Caco-2 (cell line): ENCODE results near the gene SNAP25. TPM values are rescaled to one million over a fixed set of nuclear protein-coding genes. Genes with fewer than 3 reads are reported as not detected.

Experiments
- BruUV-seq: library from RNA; stranded (reverse); fragments of 400-500 nt; replicated peaks from 2 replicates; lab custom pipeline; 2021; lab: Mats Ljungman, UMichigan
- CTCF ChIA-PET: fragments of 300-600 bp; sonication (Branson Sonifier 250); formaldehyde crosslinking; loops from one replicate; lab custom pipeline; 2022; ENCODE audit warnings: antibody characterized with exemption; lab: Charles Lee
- POLR2A ChIA-PET: fragments of 300-600 bp; sonication (Branson Sonifier 250); formaldehyde crosslinking; loops from one replicate; lab custom pipeline; 2022; ENCODE audit warnings: antibody characterized with exemption; lab: Charles Lee
- DNase-seq, 2 experiments: peaks; one replicate each; pipeline versions ENCODE4 v3.0.0 to v3.0.0-alpha.2; 2020 to 2022
- H3K27me3 ChIP-seq: replicated peaks from 2 replicates; pipeline ENCODE4 v1.6.0; 2011; ENCODE audit warnings: low read length; ENCODE audit not compliant: control insufficient read depth, insufficient read depth
- H3K36me3 ChIP-seq: 2 replicates; pipeline ENCODE4 v1.5.1; 2011; ENCODE audit warnings: low read length; ENCODE audit not compliant: control insufficient read depth, insufficient read depth
- H3K4me1 ChIP-seq: fragments of 250-450 bp; sonication (Bioruptor Pico); 2 replicates; pipeline ENCODE4 v1.5.1; 2020; ENCODE audit warnings: mild to moderate bottlenecking
- H3K4me3 ChIP-seq: 2 replicates; pipeline ENCODE4 v1.5.1; 2011; ENCODE audit warnings: low read depth, mild to moderate bottlenecking, control low read depth, low read length
- H3K9me3 ChIP-seq: fragments of 250-450 bp; sonication (Bioruptor Pico); 2 replicates; pipeline ENCODE4 v1.5.1; 2020; ENCODE audit warnings: mild to moderate bottlenecking, moderate library complexity
- H3K27ac Mint-ChIP-seq: one replicate; pipeline ENCODE4 v1.8.0; 2022; ENCODE audit warnings: mixed read lengths; ENCODE audit not compliant: unreplicated experiment
- H3K27me3 Mint-ChIP-seq: one replicate; pipeline ENCODE4 v1.8.0; 2022; ENCODE audit warnings: mixed read lengths; ENCODE audit not compliant: insufficient read depth, unreplicated experiment
- H3K36me3 Mint-ChIP-seq: one replicate; pipeline ENCODE4 v1.8.0; 2022; ENCODE audit warnings: mild to moderate bottlenecking, mixed read lengths; ENCODE audit not compliant: insufficient read depth, unreplicated experiment
- H3K4me1 Mint-ChIP-seq: one replicate; pipeline ENCODE4 v1.8.0; 2022; ENCODE audit warnings: low read depth, mixed read lengths; ENCODE audit not compliant: unreplicated experiment
- H3K4me3 Mint-ChIP-seq: one replicate; pipeline ENCODE4 v1.8.0; 2022; ENCODE audit warnings: mild to moderate bottlenecking, moderate library complexity, mixed read lengths; ENCODE audit not compliant: unreplicated experiment
- H3K9me3 Mint-ChIP-seq: one replicate; pipeline ENCODE4 v1.8.0; 2022; ENCODE audit warnings: mixed read lengths; ENCODE audit not compliant: unreplicated experiment
- intact Hi-C: fragments of 100-400 bp; cut with micrococcal nuclease; formaldehyde crosslinking; loops from one replicate; pipeline ENCODE4 v1.10.0; 2022; ENCODE audit not compliant: unreplicated experiment
- total RNA-seq: library from RNA; stranded (reverse); gene quantifications from 2 replicates; pipeline ENCODE4 v1.2.3, GENCODE V29; 2022
- TF ChIP-seq, protein P1 (sequence below), 2 experiments: fragments of 200-600 bp in 1 of 2; IDR thresholded peaks; 1 replicate in 1 of 2; 2 replicates in 1 of 2; pipeline versions ENCODE4 v1.5.1 to v1.8.0; 2011 to 2022; ENCODE audit warnings: antibody characterized with exemption in 1 of 2, control low read depth in 1 of 2, inconsistent platforms in 1 of 2, low read depth in 1 of 2, low read length in 1 of 2, mild to moderate bottlenecking in 1 of 2, moderate library complexity in 1 of 2; ENCODE audit not compliant: insufficient read depth in 1 of 2, severe bottlenecking in 1 of 2, unreplicated experiment in 1 of 2

SNAP25 gene
- total RNA-seq, 1 experiment from 2014 or later = not detected

DNA sequence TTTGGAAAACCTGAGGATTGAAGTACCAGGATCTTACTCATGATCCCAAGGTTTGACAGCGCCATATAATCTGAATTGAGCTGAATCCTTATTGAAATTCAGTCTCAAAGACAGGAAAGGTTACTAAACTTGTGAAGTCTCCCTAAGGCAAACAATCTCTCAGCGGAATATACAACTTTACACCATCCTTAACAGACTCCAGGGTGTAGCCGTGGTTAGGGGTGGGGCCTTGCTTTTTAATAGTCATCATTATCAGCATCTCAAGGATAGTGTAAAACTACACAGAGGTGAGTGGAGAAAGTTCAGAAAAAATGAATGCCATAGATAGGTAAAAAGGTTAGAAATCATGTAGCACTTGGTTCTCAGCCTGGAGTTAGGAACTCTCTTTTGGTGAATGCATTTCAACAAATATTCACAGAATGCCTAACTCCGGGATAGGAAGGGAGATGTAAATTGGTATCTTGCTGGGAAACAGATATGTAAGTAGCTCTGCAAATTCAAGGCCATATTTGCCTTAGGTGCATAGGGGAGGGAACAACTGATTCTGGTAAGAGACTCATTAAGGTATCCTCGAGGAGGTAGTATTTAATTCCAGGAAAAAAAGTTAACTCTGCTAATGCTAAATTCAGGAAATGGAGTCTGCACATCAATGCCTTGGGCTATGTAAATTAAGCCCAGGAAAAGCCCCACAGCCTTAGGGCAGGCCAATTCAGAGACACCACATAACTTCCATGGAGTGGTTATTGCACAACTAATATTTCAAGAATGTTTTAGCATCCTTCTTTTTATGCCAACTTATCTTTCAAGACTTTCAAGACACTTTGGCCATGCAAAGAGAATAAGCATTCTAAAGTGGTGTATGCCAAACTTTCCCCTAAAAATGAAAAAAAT, 61.6 kb downstream of the SNAP25 start:
- Mint-ChIP-seq H3K4me1 (no peaks in the 10 kb centered on the region), H3K9me3 (no peaks in the 10 kb centered on the region), H3K27me3 (peaks cover 3% of the 10 kb centered on the region), H3K27ac (no peak overlapping the region), H3K4me3 (no peak overlapping the region), H3K36me3 (no peaks in the 10 kb centered on the region)
- H3K4me3 ChIP-seq = no peak overlapping the region
- no peaks in the 10 kb centered on the region for H3K9me3 ChIP-seq
- no peaks in the 10 kb centered on the region for H3K4me1 ChIP-seq
- intact Hi-C loops = no loop called here
- ChIA-PET CTCF (no interaction called here), POLR2A (no interaction called here)
- TF ChIP-seq, protein P1, sequence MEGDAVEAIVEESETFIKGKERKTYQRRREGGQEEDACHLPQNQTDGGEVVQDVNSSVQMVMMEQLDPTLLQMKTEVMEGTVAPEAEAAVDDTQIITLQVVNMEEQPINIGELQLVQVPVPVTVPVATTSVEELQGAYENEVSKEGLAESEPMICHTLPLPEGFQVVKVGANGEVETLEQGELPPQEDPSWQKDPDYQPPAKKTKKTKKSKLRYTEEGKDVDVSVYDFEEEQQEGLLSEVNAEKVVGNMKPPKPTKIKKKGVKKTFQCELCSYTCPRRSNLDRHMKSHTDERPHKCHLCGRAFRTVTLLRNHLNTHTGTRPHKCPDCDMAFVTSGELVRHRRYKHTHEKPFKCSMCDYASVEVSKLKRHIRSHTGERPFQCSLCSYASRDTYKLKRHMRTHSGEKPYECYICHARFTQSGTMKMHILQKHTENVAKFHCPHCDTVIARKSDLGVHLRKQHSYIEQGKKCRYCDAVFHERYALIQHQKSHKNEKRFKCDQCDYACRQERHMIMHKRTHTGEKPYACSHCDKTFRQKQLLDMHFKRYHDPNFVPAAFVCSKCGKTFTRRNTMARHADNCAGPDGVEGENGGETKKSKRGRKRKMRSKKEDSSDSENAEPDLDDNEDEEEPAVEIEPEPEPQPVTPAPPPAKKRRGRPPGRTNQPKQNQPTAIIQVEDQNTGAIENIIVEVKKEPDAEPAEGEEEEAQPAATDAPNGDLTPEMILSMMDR (IDR thresholded peaks at IDR 0.05; ENCODE audit: insufficient read depth in 1 of 2, low read depth in 1 of 2, low read length in 1 of 2, severe bottlenecking in 1 of 2, unreplicated experiment in 1 of 2) = no peak
- BruUV-seq = no TSS peak
- DNase-seq = no peak
- H3K27me3 ChIP-seq = no peaks in the 10 kb centered on the region; the same call in 1 of the 2 replicates
- H3K36me3 ChIP-seq = no peaks in the 10 kb centered on the region

DNA sequence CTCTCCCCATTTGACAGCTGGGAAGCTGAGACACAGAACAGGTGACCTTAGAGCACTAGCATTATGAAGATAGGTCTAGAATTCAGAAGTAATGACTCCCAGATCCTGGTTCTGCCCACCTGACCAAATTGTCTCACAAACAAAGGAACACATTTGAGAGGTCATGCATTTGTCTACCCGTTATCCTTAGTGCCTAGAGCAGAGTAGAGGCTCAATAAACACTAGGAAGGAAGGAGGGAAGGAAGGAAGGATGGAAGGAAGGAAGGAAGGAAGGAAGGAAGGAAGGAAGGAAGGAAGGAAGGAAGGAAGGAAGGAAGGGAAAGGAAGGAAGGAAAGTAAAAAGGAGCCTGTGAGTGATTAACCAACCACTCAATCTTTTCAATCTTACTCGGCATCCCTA, 63.3 kb downstream of the SNAP25 start:
- no peak overlapping the region for H3K27ac Mint-ChIP-seq
- Histone ChIP-seq H3K27me3 (no peaks in the 10 kb centered on the region; the same call in 1 of the 2 replicates), H3K36me3 (no peaks in the 10 kb centered on the region), H3K4me3 (no peak overlapping the region), H3K4me1 (no peaks in the 10 kb centered on the region), H3K9me3 (no peaks in the 10 kb centered on the region)
- peaks cover 6% of the 10 kb centered on the region for H3K27me3 Mint-ChIP-seq
- H3K4me3 Mint-ChIP-seq = no peak overlapping the region
- no TSS peak for BruUV-seq
- H3K9me3 Mint-ChIP-seq = no peaks in the 10 kb centered on the region
- DNase-seq = no peak
- no peaks in the 10 kb centered on the region for H3K4me1 Mint-ChIP-seq
- ChIA-PET CTCF (no interaction called here), POLR2A (no interaction called here)
- TF ChIP-seq, protein P1 (IDR thresholded peaks at IDR 0.05; ENCODE audit: insufficient read depth in 1 of 2, low read depth in 1 of 2, low read length in 1 of 2, severe bottlenecking in 1 of 2, unreplicated experiment in 1 of 2) = no peak
- intact Hi-C loops = no loop called here
- H3K36me3 Mint-ChIP-seq = no peaks in the 10 kb centered on the region

GRCh38 chr20:10282979-10283456, 64.4 kb downstream of the SNAP25 start:
- Histone ChIP-seq H3K9me3 (no peaks in the 10 kb centered on the region), H3K36me3 (no peaks in the 10 kb centered on the region), H3K4me3 (no peak overlapping the region), H3K27me3 (no peaks in the 10 kb centered on the region), H3K4me1 (no peaks in the 10 kb centered on the region)
- no peaks in the 10 kb centered on the region for H3K36me3 Mint-ChIP-seq
- H3K4me3 Mint-ChIP-seq = no peak overlapping the region
- no peaks in the 10 kb centered on the region for H3K4me1 Mint-ChIP-seq
- intact Hi-C loops = no loop called here
- no TSS peak for BruUV-seq
- DNase-seq = no peak
- no peak overlapping the region for H3K27ac Mint-ChIP-seq
- H3K27me3 Mint-ChIP-seq = peaks cover 6% of the 10 kb centered on the region
- no peaks in the 10 kb centered on the region for H3K9me3 Mint-ChIP-seq
- TF ChIP-seq, protein P1 (IDR thresholded peaks at IDR 0.05; ENCODE audit: insufficient read depth in 1 of 2, low read depth in 1 of 2, low read length in 1 of 2, severe bottlenecking in 1 of 2, unreplicated experiment in 1 of 2) = no peak
- ChIA-PET CTCF (no interaction called here), POLR2A (no interaction called here)
